HepG2 (cell line): ENCODE results near the gene SART1. TPM values are rescaled to one million over a fixed set of nuclear protein-coding genes. Genes with fewer than 3 reads are reported as not detected.

Source experiments
- MAFF ChIP-seq: IDR thresholded peaks from 2 replicates; pipeline ENCODE4 v1.6.1; 2011; ENCODE audit warnings: low read depth, low read length, improper control_type of control experiment
- NAIF1 ChIP-seq: sonication (generic); formaldehyde crosslinking; IDR thresholded peaks from 2 replicates; pipeline ENCODE4 v1.5.0; 2020; ENCODE audit warnings: mild to moderate bottlenecking, missing genetic modification reagents, borderline replicate concordance
- NFE2 ChIP-seq: sonication (generic); formaldehyde crosslinking; IDR thresholded peaks from 2 replicates; pipeline ENCODE4 v1.4.0; 2020; ENCODE audit warnings: missing genetic modification reagents
- RXRB ChIP-seq: IDR thresholded peaks from 2 replicates; pipeline ENCODE4 v1.6.1; 2016; ENCODE audit warnings: borderline replicate concordance, missing genetic modification reagents, missing compliant biosample characterization
- ZNF10 ChIP-seq: sonication (generic); formaldehyde crosslinking; IDR thresholded peaks from 2 replicates; pipeline ENCODE4 v1.4.0; 2020; ENCODE audit warnings: mild to moderate bottlenecking, low read depth, missing genetic modification reagents, borderline replicate concordance
- ZNF556 ChIP-seq: sonication (generic); formaldehyde crosslinking; IDR thresholded peaks from 2 replicates; pipeline ENCODE4 v1.4.0; 2020; ENCODE audit warnings: mild to moderate bottlenecking, missing genetic modification reagents, borderline replicate concordance
- ZNF672 ChIP-seq: sonication (generic); formaldehyde crosslinking; IDR thresholded peaks from 2 replicates; pipeline ENCODE4 v1.8.1; 2022; ENCODE audit warnings: missing genetic modification reagents
- ZNF790 ChIP-seq: sonication (generic); formaldehyde crosslinking; IDR thresholded peaks from 2 replicates; pipeline ENCODE4 v1.8.0; 2022; ENCODE audit warnings: missing genetic modification reagents, mild to moderate bottlenecking, borderline replicate concordance
- ZSCAN22 ChIP-seq: sonication (generic); formaldehyde crosslinking; IDR thresholded peaks from 2 replicates; pipeline ENCODE4 v1.4.0; 2020; ENCODE audit warnings: mild to moderate bottlenecking, missing genetic modification reagents
- polyA plus RNA-seq, 8 experiments: library from polyadenylated mRNA; depleted of rRNA in 3 of 8; stranded (reverse) in 7 of 8; unstranded in 1 of 8; fragments of >200 nt; fragmentation: Illumina TruSeq in 4 of 8; extraction: Trizol in 4 of 8; gene quantifications; 2 replicates each; pipeline versions ENCODE4 v1.2.1 to v1.2.3, GENCODE V29; 2011 to 2016; ENCODE audit warnings: low read depth in 4 of 8, missing spikeins in 1 of 8, mixed read lengths in 1 of 8; ENCODE audit not compliant: insufficient read depth in 1 of 8
- total RNA-seq, 5 experiments: library from RNA; depleted of rRNA; stranded (reverse); fragments of >200 nt; fragmentation: Illumina TruSeq; extraction: Trizol; gene quantifications; 2 replicates each; pipeline ENCODE4 v1.2.3, GENCODE V29; 2016; ENCODE audit warnings: low read depth in 1 of 5
- TF ChIP-seq, protein P1 (sequence below): sonication (generic); formaldehyde crosslinking; IDR thresholded peaks from 2 replicates; pipeline ENCODE4 v1.4.0; 2020; ENCODE audit warnings: missing genetic modification reagents
- TF ChIP-seq, protein P2 (sequence below): sonication (generic); formaldehyde crosslinking; IDR thresholded peaks from 2 replicates; pipeline ENCODE4 v1.4.0; 2020; ENCODE audit warnings: missing genetic modification reagents, borderline replicate concordance
- TF ChIP-seq, protein P3 (sequence below): sonication (generic); formaldehyde crosslinking; IDR thresholded peaks from 2 replicates; pipeline ENCODE4 v1.5.0; 2020; ENCODE audit warnings: mild to moderate bottlenecking, missing genetic modification reagents
- TF ChIP-seq, protein P4 (sequence below): IDR thresholded peaks from 2 replicates; pipeline ENCODE4 v1.6.1; 2016; ENCODE audit warnings: low read depth, control low read depth
- TF ChIP-seq, protein P5 (sequence below): IDR thresholded peaks from 2 replicates; pipeline ENCODE4 v1.6.1; 2016; ENCODE audit warnings: low read depth
- TF ChIP-seq, protein P6 (sequence below): sonication (generic); formaldehyde crosslinking; IDR thresholded peaks from 2 replicates; pipeline ENCODE4 v1.5.0; 2020; ENCODE audit warnings: mild to moderate bottlenecking, missing genetic modification reagents

SART1 gene
- total and polyA plus RNA-seq, 2 of the 13 experiments (the other 11 are each of a cell fraction or from before 2014, with no cell fraction given): 11.3 to 22.5 TPM

DNA sequence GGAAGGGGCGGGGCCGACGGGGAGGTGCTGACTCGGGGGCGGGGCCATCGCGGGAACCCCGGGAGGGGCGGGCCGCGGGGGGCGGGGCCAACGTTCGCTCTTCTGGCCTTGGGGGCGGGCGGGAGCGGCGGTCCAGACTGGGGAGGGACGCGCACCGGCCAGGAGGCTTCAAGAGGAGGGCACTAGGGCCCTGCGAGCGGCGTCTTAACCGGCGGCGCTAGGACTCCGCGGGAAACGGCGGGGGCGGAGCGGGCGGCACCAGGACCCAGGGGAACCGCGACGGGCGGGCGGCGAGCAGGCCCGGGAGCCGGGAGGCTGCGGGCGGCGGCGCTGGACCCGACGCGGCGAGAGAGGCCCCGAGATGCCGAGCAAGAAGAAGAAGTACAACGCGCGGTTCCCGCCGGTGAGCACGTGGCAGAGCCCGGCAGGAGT, 42.4 kb upstream of the SART1 start, which contains the start of gene DRAP1 (continued):
- TF ChIP-seq, protein P1, sequence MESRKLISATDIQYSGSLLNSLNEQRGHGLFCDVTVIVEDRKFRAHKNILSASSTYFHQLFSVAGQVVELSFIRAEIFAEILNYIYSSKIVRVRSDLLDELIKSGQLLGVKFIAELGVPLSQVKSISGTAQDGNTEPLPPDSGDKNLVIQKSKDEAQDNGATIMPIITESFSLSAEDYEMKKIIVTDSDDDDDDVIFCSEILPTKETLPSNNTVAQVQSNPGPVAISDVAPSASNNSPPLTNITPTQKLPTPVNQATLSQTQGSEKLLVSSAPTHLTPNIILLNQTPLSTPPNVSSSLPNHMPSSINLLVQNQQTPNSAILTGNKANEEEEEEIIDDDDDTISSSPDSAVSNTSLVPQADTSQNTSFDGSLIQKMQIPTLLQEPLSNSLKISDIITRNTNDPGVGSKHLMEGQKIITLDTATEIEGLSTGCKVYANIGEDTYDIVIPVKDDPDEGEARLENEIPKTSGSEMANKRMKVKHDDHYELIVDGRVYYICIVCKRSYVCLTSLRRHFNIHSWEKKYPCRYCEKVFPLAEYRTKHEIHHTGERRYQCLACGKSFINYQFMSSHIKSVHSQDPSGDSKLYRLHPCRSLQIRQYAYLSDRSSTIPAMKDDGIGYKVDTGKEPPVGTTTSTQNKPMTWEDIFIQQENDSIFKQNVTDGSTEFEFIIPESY: peak; percentile 75
- TF ChIP-seq, protein P2, sequence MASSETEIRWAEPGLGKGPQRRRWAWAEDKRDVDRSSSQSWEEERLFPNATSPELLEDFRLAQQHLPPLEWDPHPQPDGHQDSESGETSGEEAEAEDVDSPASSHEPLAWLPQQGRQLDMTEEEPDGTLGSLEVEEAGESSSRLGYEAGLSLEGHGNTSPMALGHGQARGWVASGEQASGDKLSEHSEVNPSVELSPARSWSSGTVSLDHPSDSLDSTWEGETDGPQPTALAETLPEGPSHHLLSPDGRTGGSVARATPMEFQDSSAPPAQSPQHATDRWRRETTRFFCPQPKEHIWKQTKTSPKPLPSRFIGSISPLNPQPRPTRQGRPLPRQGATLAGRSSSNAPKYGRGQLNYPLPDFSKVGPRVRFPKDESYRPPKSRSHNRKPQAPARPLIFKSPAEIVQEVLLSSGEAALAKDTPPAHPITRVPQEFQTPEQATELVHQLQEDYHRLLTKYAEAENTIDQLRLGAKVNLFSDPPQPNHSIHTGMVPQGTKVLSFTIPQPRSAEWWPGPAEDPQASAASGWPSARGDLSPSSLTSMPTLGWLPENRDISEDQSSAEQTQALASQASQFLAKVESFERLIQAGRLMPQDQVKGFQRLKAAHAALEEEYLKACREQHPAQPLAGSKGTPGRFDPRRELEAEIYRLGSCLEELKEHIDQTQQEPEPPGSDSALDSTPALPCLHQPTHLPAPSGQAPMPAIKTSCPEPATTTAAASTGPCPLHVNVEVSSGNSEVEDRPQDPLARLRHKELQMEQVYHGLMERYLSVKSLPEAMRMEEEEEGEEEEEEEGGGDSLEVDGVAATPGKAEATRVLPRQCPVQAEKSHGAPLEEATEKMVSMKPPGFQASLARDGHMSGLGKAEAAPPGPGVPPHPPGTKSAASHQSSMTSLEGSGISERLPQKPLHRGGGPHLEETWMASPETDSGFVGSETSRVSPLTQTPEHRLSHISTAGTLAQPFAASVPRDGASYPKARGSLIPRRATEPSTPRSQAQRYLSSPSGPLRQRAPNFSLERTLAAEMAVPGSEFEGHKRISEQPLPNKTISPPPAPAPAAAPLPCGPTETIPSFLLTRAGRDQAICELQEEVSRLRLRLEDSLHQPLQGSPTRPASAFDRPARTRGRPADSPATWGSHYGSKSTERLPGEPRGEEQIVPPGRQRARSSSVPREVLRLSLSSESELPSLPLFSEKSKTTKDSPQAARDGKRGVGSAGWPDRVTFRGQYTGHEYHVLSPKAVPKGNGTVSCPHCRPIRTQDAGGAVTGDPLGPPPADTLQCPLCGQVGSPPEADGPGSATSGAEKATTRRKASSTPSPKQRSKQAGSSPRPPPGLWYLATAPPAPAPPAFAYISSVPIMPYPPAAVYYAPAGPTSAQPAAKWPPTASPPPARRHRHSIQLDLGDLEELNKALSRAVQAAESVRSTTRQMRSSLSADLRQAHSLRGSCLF (CRISPR knock-in tag): no peak
- TF ChIP-seq NAIF1 (CRISPR knock-in tag): no peak
- no peak for TF ChIP-seq ZNF10 (CRISPR knock-in tag)
- TF ChIP-seq MAFF: no peak
- no peak for TF ChIP-seq NFE2
- no peak for TF ChIP-seq ZNF672 (CRISPR knock-in tag)
- TF ChIP-seq, protein P3, sequence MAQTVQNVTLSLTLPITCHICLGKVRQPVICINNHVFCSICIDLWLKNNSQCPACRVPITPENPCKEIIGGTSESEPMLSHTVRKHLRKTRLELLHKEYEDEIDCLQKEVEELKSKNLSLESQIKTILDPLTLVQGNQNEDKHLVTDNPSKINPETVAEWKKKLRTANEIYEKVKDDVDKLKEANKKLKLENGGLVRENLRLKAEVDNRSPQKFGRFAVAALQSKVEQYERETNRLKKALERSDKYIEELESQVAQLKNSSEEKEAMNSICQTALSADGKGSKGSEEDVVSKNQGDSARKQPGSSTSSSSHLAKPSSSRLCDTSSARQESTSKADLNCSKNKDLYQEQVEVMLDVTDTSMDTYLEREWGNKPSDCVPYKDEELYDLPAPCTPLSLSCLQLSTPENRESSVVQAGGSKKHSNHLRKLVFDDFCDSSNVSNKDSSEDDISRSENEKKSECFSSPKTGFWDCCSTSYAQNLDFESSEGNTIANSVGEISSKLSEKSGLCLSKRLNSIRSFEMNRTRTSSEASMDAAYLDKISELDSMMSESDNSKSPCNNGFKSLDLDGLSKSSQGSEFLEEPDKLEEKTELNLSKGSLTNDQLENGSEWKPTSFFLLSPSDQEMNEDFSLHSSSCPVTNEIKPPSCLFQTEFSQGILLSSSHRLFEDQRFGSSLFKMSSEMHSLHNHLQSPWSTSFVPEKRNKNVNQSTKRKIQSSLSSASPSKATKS (CRISPR knock-in tag): no peak; the same call in 1 of the 2 replicates
- TF ChIP-seq ZSCAN22 (CRISPR knock-in tag): no peak; the same call in 1 of the 2 replicates
- peak; percentile 70; the same call in 1 of the 2 replicates for TF ChIP-seq RXRB (CRISPR knock-in tag)
- TF ChIP-seq, protein P4, sequence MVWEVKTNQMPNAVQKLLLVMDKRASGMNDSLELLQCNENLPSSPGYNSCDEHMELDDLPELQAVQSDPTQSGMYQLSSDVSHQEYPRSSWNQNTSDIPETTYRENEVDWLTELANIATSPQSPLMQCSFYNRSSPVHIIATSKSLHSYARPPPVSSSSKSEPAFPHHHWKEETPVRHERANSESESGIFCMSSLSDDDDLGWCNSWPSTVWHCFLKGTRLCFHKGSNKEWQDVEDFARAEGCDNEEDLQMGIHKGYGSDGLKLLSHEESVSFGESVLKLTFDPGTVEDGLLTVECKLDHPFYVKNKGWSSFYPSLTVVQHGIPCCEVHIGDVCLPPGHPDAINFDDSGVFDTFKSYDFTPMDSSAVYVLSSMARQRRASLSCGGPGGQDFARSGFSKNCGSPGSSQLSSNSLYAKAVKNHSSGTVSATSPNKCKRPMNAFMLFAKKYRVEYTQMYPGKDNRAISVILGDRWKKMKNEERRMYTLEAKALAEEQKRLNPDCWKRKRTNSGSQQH (CRISPR knock-in tag): no peak
- TF ChIP-seq ZNF790 (CRISPR knock-in tag): 0 out of 2 replicates have a peak, but pooled peaks have one; percentile 22
- TF ChIP-seq ZNF556: peak; percentile 94
- TF ChIP-seq, protein P5, sequence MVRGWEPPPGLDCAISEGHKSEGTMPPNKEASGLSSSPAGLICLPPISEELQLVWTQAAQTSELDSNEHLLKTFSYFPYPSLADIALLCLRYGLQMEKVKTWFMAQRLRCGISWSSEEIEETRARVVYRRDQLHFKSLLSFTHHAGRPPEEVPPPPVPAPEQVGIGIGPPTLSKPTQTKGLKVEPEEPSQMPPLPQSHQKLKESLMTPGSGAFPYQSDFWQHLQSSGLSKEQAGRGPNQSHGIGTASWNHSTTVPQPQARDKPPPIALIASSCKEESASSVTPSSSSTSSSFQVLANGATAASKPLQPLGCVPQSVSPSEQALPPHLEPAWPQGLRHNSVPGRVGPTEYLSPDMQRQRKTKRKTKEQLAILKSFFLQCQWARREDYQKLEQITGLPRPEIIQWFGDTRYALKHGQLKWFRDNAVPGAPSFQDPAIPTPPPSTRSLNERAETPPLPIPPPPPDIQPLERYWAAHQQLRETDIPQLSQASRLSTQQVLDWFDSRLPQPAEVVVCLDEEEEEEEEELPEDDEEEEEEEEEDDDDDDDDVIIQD (CRISPR knock-in tag): peak; percentile 63; the same call in 1 of the 2 replicates
- TF ChIP-seq, protein P6, sequence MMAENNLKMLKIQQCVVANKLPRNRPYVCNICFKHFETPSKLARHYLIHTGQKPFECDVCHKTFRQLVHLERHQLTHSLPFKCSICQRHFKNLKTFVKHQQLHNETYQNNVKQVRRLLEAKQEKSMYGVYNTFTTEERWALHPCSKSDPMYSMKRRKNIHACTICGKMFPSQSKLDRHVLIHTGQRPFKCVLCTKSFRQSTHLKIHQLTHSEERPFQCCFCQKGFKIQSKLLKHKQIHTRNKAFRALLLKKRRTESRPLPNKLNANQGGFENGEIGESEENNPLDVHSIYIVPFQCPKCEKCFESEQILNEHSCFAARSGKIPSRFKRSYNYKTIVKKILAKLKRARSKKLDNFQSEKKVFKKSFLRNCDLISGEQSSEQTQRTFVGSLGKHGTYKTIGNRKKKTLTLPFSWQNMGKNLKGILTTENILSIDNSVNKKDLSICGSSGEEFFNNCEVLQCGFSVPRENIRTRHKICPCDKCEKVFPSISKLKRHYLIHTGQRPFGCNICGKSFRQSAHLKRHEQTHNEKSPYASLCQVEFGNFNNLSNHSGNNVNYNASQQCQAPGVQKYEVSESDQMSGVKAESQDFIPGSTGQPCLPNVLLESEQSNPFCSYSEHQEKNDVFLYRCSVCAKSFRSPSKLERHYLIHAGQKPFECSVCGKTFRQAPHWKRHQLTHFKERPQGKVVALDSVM (CRISPR knock-in tag): peak; percentile 64
